H1 (cell line): Measurements from ENCODE around the gene DSG4. TPM values are rescaled to one million over a fixed set of nuclear protein-coding genes. Genes with fewer than 3 reads are reported as not detected.

Source experiments
- CTCF ChIA-PET: fragments of 300-600 bp; sonication (Branson Sonifier 250); formaldehyde crosslinking; loops from one replicate; lab custom pipeline; 2021; ENCODE audit not compliant: partially characterized antibody; lab: Charles Lee
- POLR2A ChIA-PET: fragments of 300-600 bp; sonication (Branson Sonifier 250); formaldehyde crosslinking; loops from one replicate; lab custom pipeline; 2021; ENCODE audit warnings: inconsistent platforms; ENCODE audit not compliant: partially characterized antibody; lab: Charles Lee
- DNase-seq, 2 experiments: peaks; one replicate each; pipeline versions ENCODE4 v3.0.0 to v3.0.0-alpha.2; 2010 to 2022; ENCODE audit warnings: low spot score in 2 of 2, low read depth in 1 of 2, mixed read lengths in 1 of 2
- FAIRE-seq: peaks from 2 replicates; lab custom pipeline; 2011; peaks lifted over from hg19 to GRCh38; lab: Jason Lieb, UNC
- H2AFZ ChIP-seq: 2 replicates; pipeline ENCODE4 v1.8.1; 2012; ENCODE audit warnings: low read length, inconsistent platforms
- H2AK5ac ChIP-seq: 2 replicates; pipeline ENCODE4 v1.6.1; 2013; ENCODE audit warnings: low read depth, low read length
- H2BK120ac ChIP-seq: replicated peaks from 2 replicates; pipeline ENCODE3; 2013; ENCODE audit warnings: low read depth, low read length, inconsistent platforms
- H2BK12ac ChIP-seq: 2 replicates; pipeline ENCODE4 v1.6.1; 2013; ENCODE audit warnings: low read depth, low read length
- H2BK15ac ChIP-seq: 2 replicates; pipeline ENCODE4 v1.6.1; 2013; ENCODE audit warnings: low read length
- H2BK20ac ChIP-seq: 2 replicates; pipeline ENCODE4 v1.6.1; 2013; ENCODE audit warnings: low read length
- H2BK5ac ChIP-seq: 2 replicates; pipeline ENCODE4 v1.6.1; 2013; ENCODE audit warnings: low read depth, low read length
- H3K14ac ChIP-seq: 2 replicates; pipeline ENCODE4 v1.6.1; 2013; ENCODE audit warnings: inconsistent platforms; ENCODE audit not compliant: insufficient read length
- H3K18ac ChIP-seq: 2 replicates; pipeline ENCODE4 v1.6.1; 2013; ENCODE audit warnings: low read length; ENCODE audit errors: extremely low read depth
- H3K23ac ChIP-seq: 2 replicates; pipeline ENCODE4 v1.6.1; 2013; ENCODE audit warnings: inconsistent platforms; ENCODE audit not compliant: insufficient read length
- H3K23me2 ChIP-seq: 2 replicates; pipeline ENCODE4 v1.6.1; 2013; ENCODE audit warnings: low read depth, low read length
- H3K27ac ChIP-seq: 2 replicates; pipeline ENCODE4 v1.6.1; 2011; ENCODE audit warnings: low read depth, low read length, inconsistent platforms
- H3K27me3 ChIP-seq, 4 experiments: replicated peaks in 1 of 4; 1 replicate in 1 of 4; 2 replicates in 3 of 4; pipeline versions ENCODE4 v1.6.1 to v1.8.1; 2011 to 2013; ENCODE audit warnings: low read length in 3 of 4, mild to moderate bottlenecking in 3 of 4, inconsistent platforms in 2 of 4, mixed read lengths in 2 of 4, moderate library complexity in 1 of 4; ENCODE audit not compliant: control insufficient read depth in 3 of 4, insufficient read depth in 3 of 4; ENCODE audit errors: extremely low read depth in 1 of 4
- H3K36me3 ChIP-seq, 4 experiments: 2 replicates each; pipeline versions ENCODE4 v1.6.1 to v1.8.1; 2011 to 2013; ENCODE audit warnings: mild to moderate bottlenecking in 4 of 4, low read length in 3 of 4, moderate library complexity in 2 of 4, control low read depth in 1 of 4, inconsistent platforms in 1 of 4; ENCODE audit not compliant: insufficient read depth in 4 of 4, control insufficient read depth in 2 of 4
- H3K4ac ChIP-seq: replicated peaks from 2 replicates; pipeline ENCODE3; 2013; ENCODE audit warnings: low read length, low read depth, mixed read lengths, inconsistent platforms; ENCODE audit not compliant: insufficient read length
- H3K4me1 ChIP-seq, 4 experiments: replicated peaks in 1 of 4; 1 replicate in 1 of 4; 2 replicates in 3 of 4; pipeline versions ENCODE4 v1.6.1 to v1.8.1; 2011 to 2013; ENCODE audit warnings: low read length in 3 of 4, inconsistent platforms in 2 of 4, mixed read lengths in 1 of 4; ENCODE audit not compliant: insufficient read depth in 4 of 4, control insufficient read depth in 3 of 4
- H3K4me2 ChIP-seq, 2 experiments: 2 replicates each; pipeline versions ENCODE4 v1.6.1 to v1.8.1; 2011 to 2013; ENCODE audit warnings: low read depth in 2 of 2, low read length in 2 of 2, control low read depth in 1 of 2, inconsistent platforms in 1 of 2, mild to moderate bottlenecking in 1 of 2; ENCODE audit not compliant: insufficient read depth in 1 of 2
- H3K4me3 ChIP-seq, 4 experiments: fragments of 200-600, 300-600 bp in 1 of 4; sonication (generic), shearing (Covaris generic), sonication (Bioruptor Twin) in 1 of 4; 2 replicates each; pipeline versions ENCODE4 v1.5.1 to v1.8.1; 2011 to 2016; ENCODE audit warnings: low read length in 4 of 4, low read depth in 3 of 4, control low read depth in 2 of 4, inconsistent platforms in 2 of 4, mild to moderate bottlenecking in 2 of 4, mixed read lengths in 1 of 4, moderate library complexity in 1 of 4; ENCODE audit not compliant: insufficient read depth in 2 of 4; ENCODE audit errors: extremely low read depth in 1 of 4
- H3K56ac ChIP-seq: replicated peaks from 2 replicates; pipeline ENCODE3; 2013; ENCODE audit warnings: low read depth, mild to moderate bottlenecking, mixed read lengths, low read length, inconsistent platforms; ENCODE audit not compliant: insufficient read length
- H3K79me1 ChIP-seq: 2 replicates; pipeline ENCODE4 v1.6.1; 2013; ENCODE audit warnings: low read depth, low read length, control low read depth
- H3K79me2 ChIP-seq, 2 experiments: 2 replicates each; pipeline versions ENCODE4 v1.6.1 to v1.8.1; 2012 to 2013; ENCODE audit warnings: low read length in 2 of 2, mild to moderate bottlenecking in 2 of 2, inconsistent platforms in 1 of 2; ENCODE audit not compliant: insufficient read depth in 2 of 2, control insufficient read depth in 1 of 2
- H3K9ac ChIP-seq, 4 experiments: replicated peaks in 1 of 4; 1 replicate in 1 of 4; 2 replicates in 3 of 4; pipeline versions ENCODE4 v1.6.1 to v1.8.1; 2011 to 2013; ENCODE audit warnings: low read depth in 3 of 4, low read length in 3 of 4, control low read depth in 2 of 4, mild to moderate bottlenecking in 2 of 4, moderate library complexity in 2 of 4, inconsistent platforms in 1 of 4; ENCODE audit errors: extremely low read depth in 1 of 4
- H3K9me3 ChIP-seq, 2 experiments: 2 replicates each; pipeline versions ENCODE4 v1.6.1 to v1.8.1; 2012 to 2013; ENCODE audit warnings: mild to moderate bottlenecking in 2 of 2, moderate library complexity in 2 of 2, control low read depth in 1 of 2, inconsistent platforms in 1 of 2, low read depth in 1 of 2, low read length in 1 of 2, mixed read lengths in 1 of 2; ENCODE audit not compliant: insufficient read depth in 2 of 2
- H4K20me1 ChIP-seq, 2 experiments: replicated peaks in 1 of 2; 2 replicates each; pipeline versions ENCODE3 to v1.8.1; 2011 to 2013; ENCODE audit warnings: inconsistent platforms in 2 of 2, low read length in 2 of 2, mild to moderate bottlenecking in 1 of 2; ENCODE audit not compliant: insufficient read depth in 2 of 2, control insufficient read depth in 1 of 2
- H4K5ac ChIP-seq: 2 replicates; pipeline ENCODE4 v1.6.1; 2013; ENCODE audit warnings: low read length, low read depth, mixed read lengths, inconsistent platforms; ENCODE audit not compliant: insufficient read length
- H4K8ac ChIP-seq: 2 replicates; pipeline ENCODE4 v1.8.0; 2013; ENCODE audit warnings: mild to moderate bottlenecking, moderate library complexity, low read length, inconsistent platforms; ENCODE audit not compliant: insufficient read depth; ENCODE audit errors: extremely low read depth
- H4K91ac ChIP-seq: replicated peaks from 2 replicates; pipeline ENCODE3; 2013; ENCODE audit warnings: low read length, mixed read lengths, inconsistent platforms; ENCODE audit not compliant: insufficient read length
- BCL11A ChIP-seq, 2 experiments: IDR thresholded peaks; one replicate each; pipeline ENCODE4 v1.6.1; 2011; ENCODE audit warnings: low read depth in 2 of 2, low read length in 2 of 2, mild to moderate bottlenecking in 2 of 2
- CBX8 ChIP-seq: fragments of 300-800, 300-1000 bp; sonication (generic); IDR thresholded peaks from 2 replicates; pipeline ENCODE4 v1.7.1; 2016; ENCODE audit warnings: low read depth, low read length, borderline replicate concordance
- CTBP2 ChIP-seq: IDR thresholded peaks from 2 replicates; pipeline ENCODE4 v1.7.0; 2011; ENCODE audit warnings: borderline replicate concordance, mild to moderate bottlenecking, moderate library complexity, mixed read lengths, low read length; ENCODE audit not compliant: insufficient read depth, insufficient read length
- NANOG ChIP-seq: IDR thresholded peaks from 2 replicates; pipeline ENCODE4 v1.6.1; 2011; ENCODE audit warnings: low read length, low read depth, mild to moderate bottlenecking, inconsistent platforms; ENCODE audit not compliant: insufficient read depth, poor library complexity, severe bottlenecking
- RBBP5 ChIP-seq: IDR thresholded peaks from 2 replicates; pipeline ENCODE4 v1.7.1; 2012; ENCODE audit warnings: low read depth, mild to moderate bottlenecking, inconsistent platforms, low read length, moderate library complexity, borderline replicate concordance
- TAF1 ChIP-seq: IDR thresholded peaks from 2 replicates; pipeline ENCODE4 v1.6.1; 2011; ENCODE audit warnings: mild to moderate bottlenecking, low read depth, low read length
- TBP ChIP-seq: IDR thresholded peaks from 2 replicates; pipeline ENCODE4 v1.6.1; 2011; ENCODE audit warnings: low read depth, low read length, improper control_type of control experiment
- TCF12 ChIP-seq: IDR thresholded peaks from 2 replicates; pipeline ENCODE4 v1.6.1; 2011; ENCODE audit warnings: low read depth, mild to moderate bottlenecking, low read length
- WGBS, 2 experiments: shearing (Covaris generic) in 1 of 2; methylation state at CpG; one replicate each; pipeline versions ENCODE4 v1.1.6 to v1.1.7; 2013 to 2015; ENCODE audit warnings: low lambda C conversion rate in 2 of 2, mixed read lengths in 2 of 2, inconsistent platforms in 1 of 2, low coverage in 1 of 2, missing lambda C conversion rate in 1 of 2; ENCODE audit not compliant: insufficient replicate concordance in 2 of 2, insufficient coverage in 1 of 2, insufficient read length in 1 of 2; ENCODE audit errors: extremely low coverage in 1 of 2, missing lambda C conversion rate in 1 of 2; 5-methylcytosine and 5-hydroxymethylcytosine counted together
- polyA plus RNA-seq, 7 experiments: library from polyadenylated mRNA; depleted of rRNA in 3 of 7; stranded (reverse) in 5 of 7; unstranded in 2 of 7; fragments of >200 nt in 5 of 7; fragments of 200-250 nt in 2 of 7; gene quantifications; 1 replicate in 5 of 7; 2 replicates in 1 of 7; 4 replicates in 1 of 7; pipeline versions ENCODE4 v1.2.1 to v1.2.3, GENCODE V29; 2011 to 2013; ENCODE audit warnings: missing spikeins in 2 of 7, mixed read lengths in 2 of 7
- total RNA-seq: library from RNA; stranded (reverse); fragmentation: NEBNext Ultra II Directional; extraction: Animal tissue kit (Norgen Biotek cat#: 25700); gene quantifications from 2 replicates; pipeline ENCODE4 v1.2.1, GENCODE V29; 2021

DSG4 gene
- total and polyA plus RNA-seq, 2 of the 8 experiments (the other 6 are each of a cell fraction or from before 2014, with no cell fraction given), result not detected

DNA sequence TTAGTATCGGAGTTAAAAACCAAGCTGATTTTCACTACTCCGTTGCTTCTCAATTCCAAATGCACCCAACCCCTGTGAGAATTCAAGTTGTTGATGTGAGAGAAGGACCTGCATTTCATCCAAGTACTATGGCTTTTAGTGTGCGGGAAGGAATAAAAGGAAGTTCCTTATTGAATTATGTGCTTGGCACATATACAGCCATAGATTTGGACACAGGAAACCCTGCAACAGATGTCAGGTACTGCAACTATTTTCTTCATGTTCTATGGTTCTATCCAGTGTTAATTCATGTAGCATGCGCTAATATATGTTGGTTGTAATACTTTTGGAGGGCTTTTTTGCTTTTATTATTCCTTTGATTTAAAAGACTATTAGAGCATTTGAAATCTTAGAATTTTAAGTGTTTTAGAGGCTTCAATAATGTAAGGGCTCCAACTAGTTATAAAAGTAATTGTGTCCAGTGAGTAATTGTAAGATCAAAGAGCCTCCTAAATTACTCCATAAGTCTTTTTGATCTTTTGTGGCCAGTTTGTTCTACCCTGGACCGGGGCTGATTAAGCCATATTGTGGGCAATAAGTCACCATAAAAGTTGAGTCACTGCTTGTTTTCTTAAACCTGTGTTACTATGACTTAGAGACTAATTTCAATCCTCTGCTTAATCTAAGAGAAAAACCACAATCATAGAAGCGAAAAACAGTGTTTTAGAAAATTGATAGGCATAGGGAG is 22.9 kb downstream of the DSG4 start:
- H2BK12ac ChIP-seq, result no peak overlapping the region
- CTCF ChIA-PET, result interaction anchor here (0.7 kb wide), 1 partner anchor 102 kb away, joined by 3 read pairs; no protein-coding TSS in a partner anchor
- H3K9me3 ChIP-seq, result no peaks in the 10 kb centered on the region
- no peak overlapping the region for H3K4ac ChIP-seq
- no peak overlapping the region for H4K5ac ChIP-seq
- no peak overlapping the region for H2AFZ ChIP-seq
- H3K27ac ChIP-seq, result no peak overlapping the region
- WGBS, 2 experiments, result 89% methylated on average over 6 of the region's 6 CpGs; no CpG with 5 or more reads in 1 of the 2 experiments
- no peak overlapping the region for H2BK15ac ChIP-seq
- no peak overlapping the region for H3K56ac ChIP-seq
- H3K23ac ChIP-seq, result no peak overlapping the region
- H3K4me3 ChIP-seq, result no peak overlapping the region
- H3K23me2 ChIP-seq, result no peaks in the 10 kb centered on the region
- no peaks in the 10 kb centered on the region for H3K27me3 ChIP-seq
- no peaks in the 10 kb centered on the region for H4K20me1 ChIP-seq
- no peak overlapping the region for H4K91ac ChIP-seq
- no peak overlapping the region for H3K18ac ChIP-seq
- TF ChIP-seq CTBP2 (no peak), CBX8 (no peak), TBP (no peak), BCL11A (IDR thresholded peaks at IDR 0.05; ENCODE audit: low read depth in 2 of 2, low read length in 2 of 2) (no peak), TAF1 (no peak), RBBP5 (no peak), TCF12 (no peak), NANOG (no peak)
- FAIRE-seq, result no peak
- no peak overlapping the region for H4K8ac ChIP-seq
- H3K36me3 ChIP-seq, result no peaks in the 10 kb centered on the region
- H3K9ac ChIP-seq, result no peak overlapping the region
- no peak overlapping the region for H2BK120ac ChIP-seq
- no peaks in the 10 kb centered on the region for H3K4me1 ChIP-seq
- H2AK5ac ChIP-seq, result no peak overlapping the region
- POLR2A ChIA-PET, result interaction anchor here (0.7 kb wide), 1 partner anchor 8 kb away, joined by 3 read pairs; no protein-coding TSS in a partner anchor
- no peak overlapping the region for H2BK5ac ChIP-seq
- H3K79me2 ChIP-seq, result no peaks in the 10 kb centered on the region
- no peak overlapping the region for H3K4me2 ChIP-seq
- no peak overlapping the region for H2BK20ac ChIP-seq
- no peak overlapping the region for H3K14ac ChIP-seq
- DNase-seq, result no peak
- no peaks in the 10 kb centered on the region for H3K79me1 ChIP-seq
